Islet precursor cell (in vitro differentiated cells): ENCODE results near the gene FKTN.
"Not testable (repeated sequence)": the region's sequence is repeated elsewhere in the genome, so short reads cannot be mapped to it uniquely, and the experiment has no call there.

ENCODE experiments used
- DNase-seq: peaks from one replicate; pipeline ENCODE4 v3.0.0-alpha.2; 2018

Gene FKTN

DNA sequence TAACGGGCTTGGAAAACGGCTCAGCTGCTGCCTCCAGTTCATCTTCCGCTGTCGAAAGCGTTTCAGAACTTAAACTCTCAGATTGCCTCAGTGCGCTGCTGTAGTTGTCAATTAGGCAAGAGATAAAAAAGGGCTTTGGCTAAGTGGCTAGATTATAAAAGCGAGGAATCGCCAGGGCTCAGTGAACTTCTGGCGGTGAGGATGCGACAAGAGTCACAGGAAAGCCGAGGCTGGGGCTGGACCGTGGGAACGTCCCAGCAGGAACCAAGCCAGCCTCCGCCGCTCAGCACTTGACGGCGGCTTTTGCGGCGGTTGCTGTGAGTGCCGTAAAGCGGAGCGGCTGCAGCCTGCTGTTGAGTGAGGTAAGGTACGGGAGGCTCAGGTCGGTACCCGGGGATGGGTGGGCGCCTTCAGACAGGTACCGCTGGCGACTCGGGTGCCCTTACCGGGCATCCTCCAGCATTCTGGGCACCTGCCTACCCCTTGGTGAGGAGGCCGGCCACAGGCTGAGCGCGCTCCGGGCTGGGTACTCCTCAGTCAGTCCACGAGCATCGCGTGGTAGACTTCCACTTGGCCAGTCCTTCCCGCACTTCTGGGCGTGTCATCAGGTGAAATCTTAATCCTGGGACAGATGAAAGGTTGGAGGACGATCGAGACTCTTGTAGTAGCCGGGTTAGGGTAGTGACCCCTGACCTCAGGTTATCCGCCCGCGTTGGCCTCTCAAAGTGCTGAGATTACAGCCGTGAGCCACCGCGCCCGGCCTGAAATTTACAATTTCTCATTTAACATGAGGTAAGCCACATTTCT is at the start of gene FKTN:
Gene FKTN, plus strand, starts transcription at position 328 of the 807 bp plus-strand sequence. CDS start 16,902 bp downstream, outside the sequence.
- peak; percentile 96 for DNase-seq

- DNase-seq: no peak
These were observed 49.4 kb upstream of the FKTN start for GRCh38 chr9:105508530-105508929.

GRCh38 chr9:105510024-105510423 is 47.9 kb upstream of the FKTN start:
- no peak for DNase-seq

- DNase-seq: no peak
These were observed 46.5 kb upstream of the FKTN start for GRCh38 chr9:105511446-105511845.

GRCh38 chr9:105515811-105516413 is 42.0 kb upstream of the FKTN start:
- DNase-seq: peak; percentile 51

GRCh38 chr9:105519710-105520369 is 38.1 kb upstream of the FKTN start:
- DNase-seq: not testable (repeated sequence)

DNA sequence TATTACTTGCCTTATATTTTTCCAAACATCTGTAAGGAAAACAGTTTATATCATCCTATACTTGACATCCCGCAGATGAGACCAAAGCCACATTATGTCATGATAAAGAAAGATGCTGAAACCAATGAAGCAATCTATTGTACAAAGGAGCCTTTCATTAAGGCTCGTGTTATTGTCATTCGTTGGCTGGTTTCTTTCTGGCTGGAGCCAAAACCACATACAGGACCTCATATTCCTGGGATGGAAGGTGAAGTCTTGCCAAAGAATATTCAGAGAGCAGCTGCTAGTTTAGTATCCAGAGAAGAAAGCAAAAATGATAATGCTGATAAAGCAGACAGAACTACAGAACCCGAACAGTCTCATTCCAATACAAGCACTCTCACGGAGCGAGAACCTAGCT is 36.9 kb upstream of the FKTN start:
- not testable (repeated sequence) for DNase-seq

GRCh38 chr9:105522618-105523385 is 35.1 kb upstream of the FKTN start:
- not testable (repeated sequence) for DNase-seq

GRCh38 chr9:105531530-105531929 is 26.4 kb upstream of the FKTN start:
- no peak for DNase-seq

DNA sequence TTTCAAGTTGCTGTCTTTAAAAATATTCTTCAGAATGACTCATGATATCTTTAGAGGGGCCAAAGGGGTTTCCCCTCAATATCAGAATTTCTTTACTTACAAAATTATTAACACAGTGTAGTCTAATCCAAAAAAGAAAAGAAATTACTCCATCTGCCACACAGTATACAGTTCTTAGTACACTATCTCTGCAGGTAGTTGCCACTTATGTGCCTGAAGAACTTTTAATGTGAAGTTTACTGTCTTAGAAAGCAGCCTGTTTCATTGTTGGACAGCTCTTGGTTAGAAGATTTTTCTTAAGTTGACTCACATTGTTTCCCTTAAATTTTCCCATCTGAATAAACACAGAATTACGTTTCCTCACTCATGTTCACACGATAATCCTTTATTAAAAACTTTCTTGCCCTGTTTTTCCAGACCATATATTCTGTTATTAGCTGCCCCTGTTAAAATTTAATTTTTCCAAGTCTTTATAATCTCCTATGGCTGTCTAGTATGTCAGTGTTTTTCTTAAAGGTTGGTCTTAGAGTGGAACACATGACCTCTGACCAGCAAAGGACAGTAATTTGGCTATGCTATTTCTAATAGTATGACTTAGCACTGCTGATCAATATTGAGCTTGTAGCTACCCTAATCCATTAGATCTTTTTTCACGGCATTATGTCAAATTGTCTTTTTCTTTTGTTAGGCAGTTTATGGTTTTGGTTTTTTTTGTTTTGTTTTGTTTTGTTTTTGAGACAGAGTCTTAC is 21.8 kb upstream of the FKTN start:
- DNase-seq: no peak

DNA sequence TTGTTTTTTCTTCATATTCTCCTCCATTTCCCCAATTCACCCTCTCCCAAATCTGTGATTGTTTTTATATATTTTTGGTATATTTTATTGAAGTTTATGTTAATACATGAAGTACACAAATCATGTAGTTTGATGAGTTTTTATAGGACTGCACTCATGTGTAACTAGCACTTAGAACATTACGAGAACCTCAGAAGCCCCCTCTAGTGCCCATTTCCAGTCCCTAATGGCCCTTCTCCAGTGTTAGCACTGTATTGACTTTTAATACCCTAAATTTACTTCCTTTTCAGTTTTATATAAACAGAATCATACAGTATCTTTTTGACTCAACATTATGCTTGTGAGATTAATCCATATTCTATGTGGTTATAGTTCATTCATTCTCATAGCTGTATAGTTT is 18.5 kb upstream of the FKTN start:
- no peak for DNase-seq

GRCh38 chr9:105541838-105542237 is 16.1 kb upstream of the FKTN start:
- no peak for DNase-seq

DNA sequence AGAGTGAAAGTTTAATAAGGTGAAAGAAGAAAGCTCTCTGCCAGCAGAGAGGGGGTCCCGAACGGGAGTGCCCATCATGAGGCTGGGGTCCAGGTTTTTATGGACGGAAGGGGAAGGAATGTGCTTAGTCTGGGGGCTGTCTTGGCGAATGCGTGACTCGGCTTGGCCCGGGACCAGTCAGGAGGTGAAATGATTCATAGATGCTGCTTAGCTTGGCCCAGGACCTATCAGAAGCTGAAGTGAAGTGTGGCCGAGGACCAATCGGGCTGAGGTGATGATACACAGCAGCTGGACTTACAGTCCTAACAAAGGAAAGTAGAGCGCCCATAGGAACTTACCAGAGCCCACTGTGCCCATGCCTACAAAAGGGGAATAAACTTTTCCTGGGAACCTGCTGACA is 3.9 kb upstream of the FKTN start:
- DNase-seq: peak; percentile 55

- no peak for DNase-seq
These were observed 14.5 kb downstream of the FKTN start for GRCh38 chr9:105572455-105572854.

- DNase-seq: not testable (repeated sequence)
These were observed 22.0 kb downstream of the FKTN start for GRCh38 chr9:105579952-105580351.

GRCh38 chr9:105581550-105581949 is 23.6 kb downstream of the FKTN start:
- not testable (repeated sequence) for DNase-seq

DNA sequence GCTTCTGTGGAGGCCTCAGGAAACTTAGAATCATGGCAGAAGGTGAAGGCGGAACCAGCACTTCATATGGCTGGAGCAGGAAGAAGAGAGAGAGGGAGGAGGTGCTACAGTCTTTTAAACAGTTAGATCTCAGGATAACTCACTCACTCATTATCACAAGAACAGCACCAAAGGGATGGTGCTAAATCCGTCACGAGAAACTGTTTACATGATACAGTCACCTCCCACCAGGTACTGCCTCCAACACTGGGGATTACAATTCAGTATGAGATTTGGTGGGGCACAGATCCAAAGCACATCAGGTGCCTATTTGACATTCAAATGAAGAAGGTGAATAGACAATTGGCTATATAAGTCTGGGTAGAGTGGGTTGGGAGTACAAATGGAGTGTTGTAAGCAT is 35.2 kb downstream of the FKTN start:
- DNase-seq: no peak

GRCh38 chr9:105608721-105609598 is 51.0 kb downstream of the FKTN start:
- no peak for DNase-seq

DNA sequence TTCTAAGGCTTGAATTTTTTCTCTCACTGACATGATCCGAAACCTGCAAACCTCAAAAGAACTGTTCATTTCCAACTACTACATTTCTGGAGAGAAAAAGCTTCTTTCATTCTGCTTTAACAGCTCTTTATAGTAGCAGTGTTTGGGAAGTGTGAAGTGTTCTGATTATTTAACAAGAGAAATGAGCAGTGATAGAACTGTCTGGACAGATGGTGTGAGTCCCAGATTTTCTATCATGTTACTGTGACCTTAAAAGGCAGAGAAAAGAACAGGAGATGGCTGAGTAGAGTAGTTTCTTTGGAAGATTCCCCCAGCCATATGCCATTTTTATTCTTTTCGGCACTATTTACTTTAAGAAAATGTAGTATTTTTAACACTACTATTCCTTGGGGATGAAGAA is 63.1 kb downstream of the FKTN start:
- no peak for DNase-seq

DNA sequence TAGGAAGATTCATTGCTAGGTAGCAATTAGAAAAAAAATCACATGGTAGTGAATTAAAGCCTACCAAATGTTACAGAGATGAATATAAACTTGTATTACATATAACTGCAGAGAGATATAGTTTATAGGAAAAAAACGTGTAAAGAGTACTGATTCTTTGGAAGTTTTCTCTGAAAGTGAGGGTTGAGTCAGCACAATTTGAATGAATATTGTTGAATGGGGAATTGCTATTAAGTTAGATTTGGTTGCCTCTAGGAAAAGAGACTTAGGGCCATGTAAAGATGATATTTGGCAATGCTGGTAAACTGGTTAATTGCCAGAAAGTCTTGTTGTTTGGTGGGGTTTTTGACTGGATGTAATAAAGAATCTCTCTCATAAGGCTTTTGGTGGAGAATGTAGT is 67.2 kb downstream of the FKTN start:
- DNase-seq: no peak

- no peak for DNase-seq
These were observed 74.9 kb downstream of the FKTN start for GRCh38 chr9:105632807-105633206.
